Endothelial cell of umbilical vein (primary cell): ENCODE data around the gene IGSF5. TPM values are rescaled to one million over a fixed set of nuclear protein-coding genes. Genes with fewer than 3 reads are reported as not detected.

Source experiments
- BruUV-seq: library from RNA; stranded (reverse); fragments of 400-500 nt; replicated peaks from 2 replicates; lab custom pipeline; 2021; lab: Mats Ljungman, UMichigan
- CTCF ChIA-PET: fragments of 300-600, 350-600 bp; sonication (Branson Sonifier 250); formaldehyde crosslinking; loops from one replicate; lab custom pipeline; 2021; ENCODE audit warnings: antibody characterized with exemption, inconsistent platforms; lab: Charles Lee
- POLR2A ChIA-PET: fragments of 300-600, 350-600 bp; sonication (Branson Sonifier 250); formaldehyde crosslinking; loops from one replicate; lab custom pipeline; 2021; ENCODE audit warnings: antibody characterized with exemption, inconsistent platforms; lab: Charles Lee
- DNase-seq: peaks from one replicate; pipeline ENCODE4 v3.0.0-alpha.2; 2011; ENCODE audit warnings: low read depth, low spot score
- FAIRE-seq: peaks from 2 replicates; lab custom pipeline; 2011; peaks lifted over from hg19 to GRCh38; lab: Jason Lieb, UNC
- H2AFZ ChIP-seq: 2 replicates; pipeline ENCODE4 v1.6.0; 2012; ENCODE audit warnings: low read depth, low read length, control low read depth, inconsistent platforms
- H3K27ac ChIP-seq: 2 replicates; pipeline ENCODE4 v1.5.1; 2011; ENCODE audit warnings: low read depth, mild to moderate bottlenecking, control low read depth, low read length, moderate library complexity; ENCODE audit not compliant: insufficient read depth
- H3K27me3 ChIP-seq, 2 experiments: 2 replicates each; pipeline versions ENCODE4 v1.6.0 to v1.6.1; 2011; ENCODE audit warnings: low read length in 2 of 2, mixed read lengths in 1 of 2; ENCODE audit not compliant: control insufficient read depth in 2 of 2, insufficient read depth in 2 of 2
- H3K36me3 ChIP-seq, 2 experiments: 2 replicates in 1 of 2; 3 replicates in 1 of 2; pipeline ENCODE4 v1.5.1; 2011; ENCODE audit warnings: low read length in 2 of 2, mild to moderate bottlenecking in 1 of 2, moderate library complexity in 1 of 2; ENCODE audit not compliant: control insufficient read depth in 2 of 2, insufficient read depth in 2 of 2; ENCODE audit errors: extremely low read depth in 1 of 2
- H3K4me1 ChIP-seq: 3 replicates; pipeline ENCODE4 v1.5.1; 2011; ENCODE audit warnings: mild to moderate bottlenecking, low read length; ENCODE audit not compliant: control insufficient read depth, insufficient read depth; ENCODE audit errors: extremely low read depth
- H3K4me2 ChIP-seq: 2 replicates; pipeline ENCODE4 v1.6.1; 2011; ENCODE audit warnings: low read length, control low read depth, mixed read lengths; ENCODE audit not compliant: insufficient read depth
- H3K4me3 ChIP-seq, 3 experiments: fragments of 200-600 bp in 1 of 3; sonication (generic), shearing (Covaris generic) in 1 of 3; replicated peaks in 1 of 3; 2 replicates each; pipeline ENCODE4 v1.5.1; 2011 to 2016; ENCODE audit warnings: control low read depth in 3 of 3, low read length in 3 of 3, mild to moderate bottlenecking in 2 of 3, inconsistent platforms in 1 of 3, low read depth in 1 of 3, moderate library complexity in 1 of 3; ENCODE audit not compliant: insufficient read depth in 1 of 3
- H3K79me2 ChIP-seq: 2 replicates; pipeline ENCODE4 v1.6.0; 2012; ENCODE audit warnings: low read length, inconsistent platforms; ENCODE audit not compliant: control insufficient read depth, insufficient read depth
- H3K9ac ChIP-seq: replicated peaks from 2 replicates; pipeline ENCODE3; 2011; ENCODE audit warnings: low read length, control low read depth; ENCODE audit not compliant: insufficient read depth; ENCODE audit errors: extremely low read depth
- H3K9me1 ChIP-seq: replicated peaks from 3 replicates; pipeline ENCODE4 v1.6.0; 2011; ENCODE audit warnings: mild to moderate bottlenecking, low read length; ENCODE audit not compliant: control insufficient read depth, insufficient read depth; ENCODE audit errors: extremely low read depth
- H3K9me3 ChIP-seq: replicated peaks from 2 replicates; pipeline ENCODE4 v1.5.1; 2012; ENCODE audit warnings: low read length, inconsistent platforms; ENCODE audit not compliant: control insufficient read depth, insufficient read depth
- H4K20me1 ChIP-seq: replicated peaks from 2 replicates; pipeline ENCODE3; 2011; ENCODE audit warnings: mild to moderate bottlenecking, low read length; ENCODE audit not compliant: control insufficient read depth, insufficient read depth; ENCODE audit errors: extremely low read depth
- EZH2 ChIP-seq: IDR thresholded peaks from 2 replicates; pipeline ENCODE4 v1.6.1; 2012; ENCODE audit warnings: borderline replicate concordance, low read depth, mild to moderate bottlenecking, moderate library complexity, low read length, inconsistent platforms; ENCODE audit not compliant: severe bottlenecking
- FOS ChIP-seq: IDR thresholded peaks from 2 replicates; pipeline ENCODE4 v1.6.1; 2011; ENCODE audit warnings: mild to moderate bottlenecking, low read length, moderate library complexity, borderline replicate concordance; ENCODE audit not compliant: insufficient read depth
- GATA2 ChIP-seq: IDR thresholded peaks from 2 replicates; pipeline ENCODE4 v1.7.0; 2011; ENCODE audit warnings: low read depth, mild to moderate bottlenecking, moderate library complexity, mixed read lengths, low read length; ENCODE audit not compliant: insufficient read length, insufficient read depth
- MYC ChIP-seq: IDR thresholded peaks from one replicate; pipeline ENCODE4 v1.6.1; 2011; ENCODE audit warnings: mild to moderate bottlenecking, low read depth, low read length
- POLR2A ChIP-seq: IDR thresholded peaks from 2 replicates; pipeline ENCODE4 v1.6.1; 2012; ENCODE audit warnings: low read depth, mild to moderate bottlenecking, control low read depth, low read length
- POLR2AphosphoS5 ChIP-seq: IDR thresholded peaks from 2 replicates; pipeline ENCODE4 v1.6.1; 2012; ENCODE audit warnings: low read depth, mild to moderate bottlenecking, control low read depth, low read length, moderate library complexity; ENCODE audit not compliant: insufficient read depth
- dilution Hi-C: fragments of 300-500 bp; cut with MboI; formaldehyde crosslinking; loops from one replicate; pipeline ENCODE4 v1.15.0; 2019; ENCODE audit warnings: low sequenced_read_pairs; ENCODE audit not compliant: extremely low pct_ligation_motif_present
- intact Hi-C: fragments of 100-400 bp; cut with micrococcal nuclease; formaldehyde crosslinking; loops from one replicate; pipeline ENCODE4 v1.10.0; 2022
- polyA plus RNA-seq, 4 experiments: library from polyadenylated mRNA; depleted of rRNA in 3 of 4; stranded (reverse) in 3 of 4; unstranded in 1 of 4; fragments of >200 nt; gene quantifications; 2 replicates each; pipeline versions ENCODE4 v1.2.1 to v1.2.3, GENCODE V29; 2011 to 2012; ENCODE audit warnings: missing spikeins in 1 of 4
- total RNA-seq: library from RNA; stranded (reverse); gene quantifications from 2 replicates; pipeline ENCODE4 v1.2.3, GENCODE V29; 2021
- TF ChIP-seq, protein P1 (sequence below), 2 donors: IDR thresholded peaks; 1 replicate in 1 of 2; 2 replicates in 1 of 2; pipeline ENCODE4 v1.5.1; 2011; ENCODE audit warnings: low read length in 2 of 2, mild to moderate bottlenecking in 2 of 2, moderate library complexity in 2 of 2, control low read depth in 1 of 2, inconsistent platforms in 1 of 2, low read depth in 1 of 2; ENCODE audit not compliant: insufficient read depth in 1 of 2; ENCODE audit errors: extremely low read depth in 1 of 2
- TF ChIP-seq, protein P2 (sequence below): IDR thresholded peaks from 2 replicates; pipeline ENCODE4 v1.6.1; 2011; ENCODE audit not compliant: insufficient read depth, insufficient read length

Gene IGSF5
- total and polyA plus RNA-seq, 2 donors (not counting 3 experiments of a cell fraction or from before 2014, with no cell fraction given): not detected

DNA sequence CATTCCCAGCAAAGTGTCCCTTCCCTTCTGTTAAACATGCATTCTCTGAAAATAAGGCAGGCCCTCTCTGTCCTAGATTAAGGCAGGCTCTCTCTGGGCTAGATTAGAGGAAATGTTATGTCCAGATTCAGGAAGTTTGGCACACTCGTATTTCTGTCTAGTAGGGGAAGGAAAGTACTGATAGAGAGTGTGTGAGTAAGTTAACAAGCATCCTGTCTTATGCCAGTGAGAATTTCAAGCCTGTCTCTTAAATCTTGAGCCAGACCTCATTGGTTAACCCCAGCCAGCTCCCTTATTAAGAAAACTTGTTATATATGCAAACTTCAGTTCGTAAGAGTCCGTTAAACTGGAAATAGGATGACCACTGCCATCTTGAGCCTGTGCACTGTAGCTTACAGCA, 31.6 kb downstream of the IGSF5 start:
- H3K9me3 ChIP-seq: no peaks in the 10 kb centered on the region
- H3K4me1 ChIP-seq: peaks cover 8% of the 10 kb centered on the region
- BruUV-seq: no TSS peak
- POLR2A ChIA-PET: no interaction called here
- intact Hi-C loops (no loop called here), dilution Hi-C loops (no loop called here)
- no peaks in the 10 kb centered on the region for H3K79me2 ChIP-seq
- no peaks in the 10 kb centered on the region for H3K9me1 ChIP-seq
- H3K27me3 ChIP-seq: no peaks in the 10 kb centered on the region
- no peak overlapping the region for H3K4me3 ChIP-seq
- no peak overlapping the region for H3K27ac ChIP-seq
- TF ChIP-seq, protein P1, sequence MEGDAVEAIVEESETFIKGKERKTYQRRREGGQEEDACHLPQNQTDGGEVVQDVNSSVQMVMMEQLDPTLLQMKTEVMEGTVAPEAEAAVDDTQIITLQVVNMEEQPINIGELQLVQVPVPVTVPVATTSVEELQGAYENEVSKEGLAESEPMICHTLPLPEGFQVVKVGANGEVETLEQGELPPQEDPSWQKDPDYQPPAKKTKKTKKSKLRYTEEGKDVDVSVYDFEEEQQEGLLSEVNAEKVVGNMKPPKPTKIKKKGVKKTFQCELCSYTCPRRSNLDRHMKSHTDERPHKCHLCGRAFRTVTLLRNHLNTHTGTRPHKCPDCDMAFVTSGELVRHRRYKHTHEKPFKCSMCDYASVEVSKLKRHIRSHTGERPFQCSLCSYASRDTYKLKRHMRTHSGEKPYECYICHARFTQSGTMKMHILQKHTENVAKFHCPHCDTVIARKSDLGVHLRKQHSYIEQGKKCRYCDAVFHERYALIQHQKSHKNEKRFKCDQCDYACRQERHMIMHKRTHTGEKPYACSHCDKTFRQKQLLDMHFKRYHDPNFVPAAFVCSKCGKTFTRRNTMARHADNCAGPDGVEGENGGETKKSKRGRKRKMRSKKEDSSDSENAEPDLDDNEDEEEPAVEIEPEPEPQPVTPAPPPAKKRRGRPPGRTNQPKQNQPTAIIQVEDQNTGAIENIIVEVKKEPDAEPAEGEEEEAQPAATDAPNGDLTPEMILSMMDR (IDR thresholded peaks at IDR 0.05; ENCODE audit: extremely low read depth in 1 of 2, insufficient read depth in 1 of 2, low read depth in 1 of 2, low read length in 2 of 2): no peak
- TF ChIP-seq POLR2AphosphoS5 (no peak), MYC (no peak), GATA2 (no peak), FOS (no peak), EZH2 (no peak), POLR2A (no peak)
- TF ChIP-seq, protein P2, sequence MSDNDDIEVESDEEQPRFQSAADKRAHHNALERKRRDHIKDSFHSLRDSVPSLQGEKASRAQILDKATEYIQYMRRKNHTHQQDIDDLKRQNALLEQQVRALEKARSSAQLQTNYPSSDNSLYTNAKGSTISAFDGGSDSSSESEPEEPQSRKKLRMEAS: no peak
- DNase-seq: peak; percentile 25
- H2AFZ ChIP-seq: peak overlapping the region; percentile 28
- no peak for FAIRE-seq
- H3K4me2 ChIP-seq: peak overlapping the region; percentile 10
- H3K36me3 ChIP-seq: no peaks in the 10 kb centered on the region
- H4K20me1 ChIP-seq: no peaks in the 10 kb centered on the region
- H3K9ac ChIP-seq: no peak overlapping the region
- CTCF ChIA-PET: no interaction called here
